Measurements from ENCODE around the gene ANXA7. TPM values are rescaled to one million over a fixed set of nuclear protein-coding genes. Genes with fewer than 3 reads are reported as not detected.
"Not testable (repeated sequence)": the region's sequence is repeated elsewhere in the genome, so short reads cannot be mapped to it uniquely, and the experiment has no call there.

Gene ANXA7
- total RNA-seq, 1 donor from 2014 or later: 61.9 TPM

- DNase-seq (ENCODE audit: low spot score): no peak
Measured at GRCh38 chr10:73339436-73339835, 74.4 kb downstream of the ANXA7 start.

DNA sequence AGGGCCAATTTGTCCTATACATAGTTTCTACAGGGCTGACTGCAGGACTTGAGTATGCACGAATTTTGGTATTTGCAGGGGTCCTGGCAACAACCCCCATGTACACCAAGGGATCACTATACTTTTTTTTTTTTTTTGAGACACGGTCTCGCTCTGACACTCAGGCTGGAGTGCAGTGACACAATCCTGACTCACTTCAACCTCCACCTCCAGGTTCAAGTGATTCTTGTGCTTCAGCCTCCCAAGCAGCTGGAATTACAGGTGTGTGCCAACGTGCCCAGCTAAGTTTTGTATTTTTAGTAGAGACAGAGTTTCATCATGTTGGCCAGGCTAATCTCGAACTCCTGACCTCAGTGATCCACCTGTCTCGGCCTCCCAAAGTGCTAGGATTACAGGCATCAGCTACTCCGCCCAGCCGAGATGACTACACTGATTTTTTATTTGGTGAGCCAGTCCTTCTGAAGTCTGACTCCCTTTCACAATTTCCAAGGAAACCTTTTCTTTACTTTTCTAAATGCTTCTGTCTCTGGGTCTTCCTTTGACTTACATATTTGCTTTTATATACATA, 75.0 kb downstream of the ANXA7 start:
- DNase-seq (ENCODE audit: low spot score): no peak

DNA sequence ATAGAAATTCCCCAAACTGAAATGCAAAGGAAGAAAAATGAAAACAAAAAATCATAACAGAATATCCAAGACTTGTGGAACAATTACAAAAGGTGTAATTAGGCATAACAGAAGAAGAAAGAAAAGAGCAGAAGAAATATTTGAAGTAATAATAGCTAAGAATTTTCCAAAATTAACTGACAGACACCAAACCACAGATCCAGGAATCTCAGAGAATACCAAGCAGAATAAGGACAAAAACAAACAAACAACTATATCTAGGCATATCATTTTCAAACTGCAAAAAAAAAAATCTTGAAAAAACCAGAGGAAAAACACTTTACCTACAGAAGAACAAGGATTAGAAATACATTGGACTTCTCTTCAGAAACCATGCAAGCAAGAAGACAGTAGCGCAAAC, 80.7 kb downstream of the ANXA7 start:
- DNase-seq (ENCODE audit: low spot score): no peak

DNA sequence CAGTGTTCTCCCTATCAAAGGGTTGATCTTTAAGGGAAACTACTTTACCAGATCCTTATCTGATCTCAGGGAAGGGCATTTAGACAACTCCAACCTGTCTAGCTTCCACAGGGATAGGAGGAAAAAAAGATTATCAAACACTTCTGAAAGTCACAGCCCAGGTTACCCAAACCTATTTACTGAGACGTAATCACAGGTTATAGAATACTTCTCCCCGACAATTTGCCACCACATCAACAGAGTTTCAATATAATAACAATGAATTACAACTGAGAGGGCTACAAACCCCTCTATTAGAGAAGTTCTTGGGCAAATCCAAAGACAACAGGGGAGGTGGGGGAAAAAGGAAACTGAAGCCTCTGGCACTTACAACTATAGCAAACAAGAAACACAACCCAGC, 81.5 kb downstream of the ANXA7 start:
- no peak for DNase-seq (ENCODE audit: low spot score)

- not testable (repeated sequence) for DNase-seq (ENCODE audit: low spot score)
Measured at GRCh38 chr10:73328523-73328922, 85.3 kb downstream of the ANXA7 start.

DNA sequence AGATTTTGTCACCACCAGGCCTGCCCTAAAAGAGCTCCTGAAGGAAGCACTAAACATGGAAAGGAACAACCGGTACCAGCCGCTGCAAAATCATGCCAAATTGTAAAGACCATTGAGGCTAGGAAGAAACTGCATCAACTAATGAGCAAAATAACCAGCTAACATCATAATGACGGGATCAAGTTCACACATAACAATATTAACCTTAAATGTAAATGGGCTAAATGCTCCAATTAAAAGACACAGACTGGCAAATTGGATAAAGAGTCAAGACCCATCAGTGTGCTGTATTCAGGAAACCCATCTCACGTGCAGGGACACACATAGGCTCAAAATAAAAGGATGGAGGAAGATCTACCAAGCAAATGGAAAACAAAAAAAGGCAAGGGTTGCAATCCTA, 88.6 kb downstream of the ANXA7 start:
- not testable (repeated sequence) for DNase-seq (ENCODE audit: low spot score)

Other genes with a start within 250 kb of the ANXA7 start
- 26.5 TPM for gene ECD, start 246.1 kb downstream of the ANXA7 start, total RNA-seq (ENCODE audit: insufficient read depth, low replicate concordance)
- gene FAM149B1, start 245.9 kb downstream of the ANXA7 start, total RNA-seq (ENCODE audit: insufficient read depth, low replicate concordance): 24.1 TPM
- gene DNAJC9, start 166.8 kb downstream of the ANXA7 start, total RNA-seq (ENCODE audit: insufficient read depth, low replicate concordance): 23.6 TPM
- 24.3 TPM for gene MRPS16, start 161.4 kb downstream of the ANXA7 start, total RNA-seq (ENCODE audit: insufficient read depth, low replicate concordance)
- 6.5 TPM for gene CFAP70, start 55.2 kb downstream of the ANXA7 start, total RNA-seq (ENCODE audit: insufficient read depth, low replicate concordance)
- 1.4 TPM for gene MSS51, start 19.5 kb upstream of the ANXA7 start, total RNA-seq (ENCODE audit: insufficient read depth, low replicate concordance)
- gene PPP3CB, start 82.0 kb upstream of the ANXA7 start, total RNA-seq (ENCODE audit: insufficient read depth, low replicate concordance): 37.1 TPM
- gene USP54, start 177.3 kb upstream of the ANXA7 start, total RNA-seq (ENCODE audit: insufficient read depth, low replicate concordance): 8.4 TPM
- gene MYOZ1, start 227.4 kb upstream of the ANXA7 start, total RNA-seq (ENCODE audit: insufficient read depth, low replicate concordance): 1.4 TPM
- gene SYNPO2L, start 242.0 kb upstream of the ANXA7 start, total RNA-seq (ENCODE audit: insufficient read depth, low replicate concordance): 1.9 TPM